NCI-H146 (cell line): ENCODE data around the gene KLK10.
A peak's percentile ranks its signal among the peaks of the same experiment; 100 is the strongest.

ENCODE experiments used
- DNase-seq: peaks from one replicate; lab custom pipeline; 2025; lab: John Stamatoyannopoulos, UW

Gene KLK10

GRCh38 chr19:51025809-51026553 is 6.5 kb upstream of the KLK10 start:
- no peak for DNase-seq

- DNase-seq, result no peak
These were observed 5.9 kb upstream of the KLK10 start for GRCh38 chr19:51025401-51025800.

- peak; percentile 32 for DNase-seq
These were observed 5.4 kb upstream of the KLK10 start for GRCh38 chr19:51024924-51025323.

GRCh38 chr19:51023946-51024345 is 4.4 kb upstream of the KLK10 start:
- no peak for DNase-seq

GRCh38 chr19:51022526-51022925 is 3.0 kb upstream of the KLK10 start:
- DNase-seq, result no peak

- peak; percentile 37 for DNase-seq
These were observed 1.6 kb upstream of the KLK10 start for GRCh38 chr19:51020988-51021651.

GRCh38 chr19:51018745-51019543 is 565 bp downstream of the KLK10 start:
- DNase-seq, result no peak

- DNase-seq, result peak; percentile 67
These were observed 2.5 kb downstream of the KLK10 start for GRCh38 chr19:51016798-51017683.

GRCh38 chr19:51015691-51016267 is 3.7 kb downstream of the KLK10 start:
- no peak for DNase-seq

GRCh38 chr19:51014242-51014641 is 5.3 kb downstream of the KLK10 start:
- no peak for DNase-seq

- DNase-seq, result no peak
These were observed 6.8 kb downstream of the KLK10 start for GRCh38 chr19:51012661-51013190.

GRCh38 chr19:51010066-51010795 is 9.3 kb downstream of the KLK10 start:
- DNase-seq, result no peak

GRCh38 chr19:51009061-51009891 is 10.2 kb downstream of the KLK10 start:
- DNase-seq, result no peak

- DNase-seq, result no peak
These were observed 12.0 kb downstream of the KLK10 start for GRCh38 chr19:51007488-51007887.

GRCh38 chr19:51006406-51006805 is 13.1 kb downstream of the KLK10 start:
- DNase-seq, result no peak

GRCh38 chr19:51005248-51005647 is 14.3 kb downstream of the KLK10 start:
- DNase-seq, result no peak

- DNase-seq, result no peak
These were observed 16.2 kb downstream of the KLK10 start for GRCh38 chr19:51003316-51003715.

- no peak for DNase-seq
These were observed 16.8 kb downstream of the KLK10 start for GRCh38 chr19:51002542-51003311.

GRCh38 chr19:51002089-51002532 is 17.4 kb downstream of the KLK10 start:
- no peak for DNase-seq
